Activated gamma-delta T cell treated with anti-CD3 and anti-CD28 coated beads, Interleukin-2, amount 50 U/mL, for 16 hours (primary cell): ENCODE measurements around the gene JAML.

Experiments
- DNase-seq: peaks from one replicate; pipeline ENCODE4 v3.0.0-alpha.2; 2020; ENCODE audit warnings: low read depth

JAML gene

GRCh38 chr11:118224511-118225188, at the start of gene JAML:
Gene JAML, minus strand, starts transcription at chr11:118225011. Its CDS starts 10,145 bp downstream, at chr11:118214866.
- peak; percentile 34 for DNase-seq

GRCh38 chr11:118274186-118274585, 49.4 kb upstream of the JAML start:
- DNase-seq, result no peak

- no peak for DNase-seq
Observed at GRCh38 chr11:118272001-118272400, 47.2 kb upstream of the JAML start.

- DNase-seq, result no peak
Observed at GRCh38 chr11:118267486-118267885, 42.7 kb upstream of the JAML start.

GRCh38 chr11:118265954-118266353, 41.1 kb upstream of the JAML start:
- no peak for DNase-seq

GRCh38 chr11:118264569-118265465, 40.0 kb upstream of the JAML start:
- DNase-seq, result no peak

- no peak for DNase-seq
Observed at GRCh38 chr11:118263695-118264568, 39.1 kb upstream of the JAML start, which contains the start of gene MPZL2. Gene MPZL2, minus strand, starts transcription at chr11:118264297. Its CDS starts 144 bp downstream, at chr11:118264153.

- no peak for DNase-seq
Observed at GRCh38 chr11:118263112-118263511, 38.3 kb upstream of the JAML start.

GRCh38 chr11:118260353-118260752, 35.5 kb upstream of the JAML start:
- no peak for DNase-seq

GRCh38 chr11:118259138-118259537, 34.3 kb upstream of the JAML start:
- DNase-seq, result no peak

- DNase-seq, result no peak
Observed at GRCh38 chr11:118258410-118258809, 33.6 kb upstream of the JAML start.

- DNase-seq, result no peak
Observed at GRCh38 chr11:118252688-118253087, 27.9 kb upstream of the JAML start.

- DNase-seq, result peak; percentile 75
Observed at GRCh38 chr11:118251858-118252652, 27.2 kb upstream of the JAML start, which contains the start of gene MPZL3. Gene MPZL3, minus strand, starts transcription at chr11:118252365. Its CDS starts 71 bp downstream, at chr11:118252294.

- no peak for DNase-seq
Observed at GRCh38 chr11:118247041-118247440, 22.2 kb upstream of the JAML start.

- DNase-seq, result no peak
Observed at GRCh38 chr11:118245936-118246562, 21.2 kb upstream of the JAML start.

- no peak for DNase-seq
Observed at GRCh38 chr11:118243993-118244762, 19.4 kb upstream of the JAML start.

GRCh38 chr11:118243161-118243560, 18.4 kb upstream of the JAML start:
- DNase-seq, result no peak

- no peak for DNase-seq
Observed at GRCh38 chr11:118241764-118242098, 16.9 kb upstream of the JAML start.

- DNase-seq, result peak; percentile 65
Observed at GRCh38 chr11:118240999-118241763, 16.4 kb upstream of the JAML start.
